ENCODE results near the gene LDLRAP1.

LDLRAP1 gene

GRCh38 chr1:25549273-25550154 is 6.1 kb downstream of the LDLRAP1 start:
- TF ChIP-seq MAX (IDR thresholded peaks at IDR 0.05; ENCODE audit: low read depth, low read length) (peak; percentile 99), CTCF (IDR thresholded peaks at IDR 0.05; ENCODE audit: low read depth, low read length) (no peak), MYC (IDR thresholded peaks at IDR 0.05; ENCODE audit: low read depth, low read length) (peak; percentile 60)
- peak overlapping the region; percentile 34 for H3K4me3 ChIP-seq (ENCODE audit: low read depth, low read length)
- DNase-seq (ENCODE audit: low read depth), result peak; percentile 98

GRCh38 chr1:25550155-25550506 is 6.7 kb downstream of the LDLRAP1 start:
- peak; percentile 72 for DNase-seq (ENCODE audit: low read depth)
- H3K4me3 ChIP-seq (ENCODE audit: low read depth, low read length), result peak overlapping the region; percentile 36

GRCh38 chr1:25550683-25551310 is 7.4 kb downstream of the LDLRAP1 start:
- no peak for DNase-seq (ENCODE audit: low read depth)
- TF ChIP-seq POLR2A (IDR thresholded peaks at IDR 0.05; ENCODE audit: extremely low read depth, insufficient read length) (no peak), CTCF (IDR thresholded peaks at IDR 0.05; ENCODE audit: low read depth, low read length) (no peak), MYC (IDR thresholded peaks at IDR 0.05; ENCODE audit: low read depth, low read length) (no peak), MAX (IDR thresholded peaks at IDR 0.05; ENCODE audit: low read depth, low read length) (no peak)
- H3K4me3 ChIP-seq (ENCODE audit: low read depth, low read length), result peak overlapping the region; percentile 36

More at GRCh38 chr1:25550155-25550506, 6.7 kb downstream of the LDLRAP1 start:
- TF ChIP-seq CTCF (IDR thresholded peaks at IDR 0.05; ENCODE audit: low read depth, low read length) (no peak), MAX (IDR thresholded peaks at IDR 0.05; ENCODE audit: low read depth, low read length) (peak; percentile 56), MYC (IDR thresholded peaks at IDR 0.05; ENCODE audit: low read depth, low read length) (peak; percentile 41; the same call in 1 of the 2 replicates), POLR2A (IDR thresholded peaks at IDR 0.05; ENCODE audit: extremely low read depth, insufficient read length) (no peak)

GRCh38 chr1:25553749-25554429 is 10.5 kb downstream of the LDLRAP1 start:
- H3K4me3 ChIP-seq (ENCODE audit: low read depth, low read length), result no peak overlapping the region
- DNase-seq (ENCODE audit: low read depth), result no peak
- no peak for TF ChIP-seq MYC (IDR thresholded peaks at IDR 0.05; ENCODE audit: low read depth, low read length)
- no peak for TF ChIP-seq MAX (IDR thresholded peaks at IDR 0.05; ENCODE audit: low read depth, low read length)

GRCh38 chr1:25554430-25554780 is 11.0 kb downstream of the LDLRAP1 start:
- TF ChIP-seq MAX (IDR thresholded peaks at IDR 0.05; ENCODE audit: low read depth, low read length) (no peak), MYC (IDR thresholded peaks at IDR 0.05; ENCODE audit: low read depth, low read length) (no peak), POLR2A (IDR thresholded peaks at IDR 0.05; ENCODE audit: extremely low read depth, insufficient read length) (no peak), CTCF (IDR thresholded peaks at IDR 0.05; ENCODE audit: low read depth, low read length) (no peak)

More at GRCh38 chr1:25554430-25554780, 11.0 kb downstream of the LDLRAP1 start:
- DNase-seq (ENCODE audit: low read depth), result no peak
- no peak overlapping the region for H3K4me3 ChIP-seq (ENCODE audit: low read depth, low read length)

All from NB4 (cell line).